ENCODE results near the gene ZER1.

GRCh38 chr9:128687453-128687852 lies 84.3 kb downstream of the ZER1 start:
- TF ChIP-seq CTCF (IDR thresholded peaks at IDR 0.05) (no peak), POLR2A (IDR thresholded peaks at IDR 0.05) (no peak)

All from body of pancreas (tissue), 4 donors.